ENCODE data around the gene NANOS2.

GRCh38 chr19:45901912-45902650, 12.5 kb downstream of the NANOS2 start, which contains the start of gene MYPOP:
- TF ChIP-seq, protein P1, sequence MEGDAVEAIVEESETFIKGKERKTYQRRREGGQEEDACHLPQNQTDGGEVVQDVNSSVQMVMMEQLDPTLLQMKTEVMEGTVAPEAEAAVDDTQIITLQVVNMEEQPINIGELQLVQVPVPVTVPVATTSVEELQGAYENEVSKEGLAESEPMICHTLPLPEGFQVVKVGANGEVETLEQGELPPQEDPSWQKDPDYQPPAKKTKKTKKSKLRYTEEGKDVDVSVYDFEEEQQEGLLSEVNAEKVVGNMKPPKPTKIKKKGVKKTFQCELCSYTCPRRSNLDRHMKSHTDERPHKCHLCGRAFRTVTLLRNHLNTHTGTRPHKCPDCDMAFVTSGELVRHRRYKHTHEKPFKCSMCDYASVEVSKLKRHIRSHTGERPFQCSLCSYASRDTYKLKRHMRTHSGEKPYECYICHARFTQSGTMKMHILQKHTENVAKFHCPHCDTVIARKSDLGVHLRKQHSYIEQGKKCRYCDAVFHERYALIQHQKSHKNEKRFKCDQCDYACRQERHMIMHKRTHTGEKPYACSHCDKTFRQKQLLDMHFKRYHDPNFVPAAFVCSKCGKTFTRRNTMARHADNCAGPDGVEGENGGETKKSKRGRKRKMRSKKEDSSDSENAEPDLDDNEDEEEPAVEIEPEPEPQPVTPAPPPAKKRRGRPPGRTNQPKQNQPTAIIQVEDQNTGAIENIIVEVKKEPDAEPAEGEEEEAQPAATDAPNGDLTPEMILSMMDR (IDR thresholded peaks at IDR 0.05) = no peak
- TF ChIP-seq POLR2A (IDR thresholded peaks at IDR 0.05) = no peak
- TF ChIP-seq EP300 (IDR thresholded peaks at IDR 0.05) = no peak
